Activated CD8-positive, alpha-beta memory T cell treated with anti-CD3 and anti-CD28 coated beads, Interleukin-2, amount 50 U/mL, for 24 hours (primary cell): ENCODE data around the gene DLG1.
"Not testable (repeated sequence)": the region's sequence is repeated elsewhere in the genome, so short reads cannot be mapped to it uniquely, and the experiment has no call there.

Experiments used
- DNase-seq: peaks from one replicate; pipeline ENCODE4 v3.0.0-alpha.2; 2020; ENCODE audit errors: extremely low read depth

DLG1 gene

DNA sequence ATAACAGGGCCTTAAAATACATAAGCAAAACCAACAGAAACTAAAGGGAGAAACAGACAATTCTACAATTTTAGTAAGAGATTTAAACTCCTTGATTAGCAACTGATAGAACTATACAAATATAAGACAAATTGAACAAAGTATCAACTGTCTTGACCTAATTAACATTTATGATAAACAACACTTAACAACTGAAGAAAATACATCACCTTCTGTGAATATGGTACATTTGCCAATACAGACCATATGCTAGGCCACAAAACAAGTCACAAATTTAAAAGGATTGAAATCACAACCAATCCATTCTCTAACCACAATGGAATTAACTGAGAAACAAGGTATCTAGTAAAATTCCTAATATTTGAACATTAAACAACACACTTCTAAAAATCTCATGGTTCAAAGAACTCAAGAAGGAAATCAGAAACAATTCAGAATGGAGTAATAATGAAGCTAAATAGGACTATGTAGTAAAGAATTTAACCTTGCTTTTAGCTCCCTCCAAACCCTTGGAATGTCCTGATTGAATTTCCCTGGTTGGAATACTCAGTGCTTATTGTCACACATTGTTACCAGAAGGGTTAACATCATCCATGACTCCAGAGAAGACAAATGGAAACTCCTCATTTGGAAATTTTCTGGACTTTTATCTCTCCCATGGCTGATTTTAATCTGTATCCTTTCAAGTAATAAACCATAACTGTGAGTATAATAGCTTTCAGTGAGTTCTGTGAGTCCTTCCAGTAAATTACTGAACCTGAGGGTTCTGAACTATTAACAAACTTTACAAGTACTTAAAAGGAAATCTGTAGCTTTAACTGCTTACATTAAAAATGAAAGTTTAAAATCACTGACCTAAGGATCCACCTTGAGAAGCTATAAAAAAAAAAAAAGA lies 88.8 kb downstream of the DLG1 start:
- no peak for DNase-seq

DNA sequence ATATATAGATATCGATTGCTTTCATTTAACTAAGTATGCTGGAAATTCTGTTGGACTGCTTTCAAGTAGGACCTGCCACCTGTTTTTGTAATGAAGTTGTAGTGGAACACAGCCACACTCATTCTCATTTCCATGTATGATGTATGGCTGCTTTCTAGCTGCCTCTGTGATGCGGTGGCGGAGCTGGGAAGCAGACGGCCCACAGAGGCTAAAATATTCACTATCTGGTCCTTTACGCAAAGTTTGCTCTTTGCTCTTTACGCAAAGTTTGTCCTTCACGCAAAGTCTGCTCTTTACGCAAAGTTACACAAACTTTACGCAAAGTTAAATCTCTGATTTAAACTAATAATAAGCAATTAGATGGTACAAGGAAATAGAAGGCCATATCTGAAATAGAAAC lies 91.5 kb downstream of the DLG1 start:
- DNase-seq = no peak

DNA sequence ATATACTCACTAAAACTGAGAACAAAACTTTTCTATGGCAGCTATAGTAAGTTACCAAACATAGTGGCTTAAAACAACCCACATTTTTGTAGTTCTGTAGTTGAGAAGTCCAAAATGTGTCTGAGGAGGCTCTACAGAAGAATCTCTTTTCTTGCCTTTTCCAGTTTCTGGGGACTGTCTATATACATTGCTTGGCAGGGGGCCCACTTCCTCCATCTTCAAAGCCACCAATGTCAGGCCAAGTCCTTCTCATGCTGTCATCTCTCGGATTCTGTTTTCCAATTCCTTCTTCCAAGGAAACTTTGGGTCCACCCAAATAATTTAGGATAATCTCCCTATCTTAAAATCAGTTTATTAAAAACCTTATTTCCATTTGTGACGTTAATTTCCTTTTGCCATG lies 92.7 kb downstream of the DLG1 start:
- DNase-seq = no peak

DNA sequence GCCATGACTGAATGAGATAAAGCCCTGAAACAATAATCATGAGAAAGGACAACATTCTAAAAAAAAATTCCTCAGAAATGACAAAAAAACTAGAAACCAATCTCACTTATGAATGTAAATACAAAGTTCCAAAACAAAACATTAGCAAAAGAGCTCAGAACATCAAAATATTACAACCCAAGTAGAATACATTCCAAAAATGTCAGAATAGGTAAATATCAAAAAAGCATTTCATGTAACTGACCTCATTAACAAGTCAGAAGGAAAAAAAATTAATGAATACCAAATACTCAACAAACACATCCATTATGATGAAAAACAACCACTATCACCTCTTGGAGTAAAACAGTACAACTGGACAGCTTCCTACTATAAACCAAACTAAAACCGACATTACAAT lies 93.1 kb downstream of the DLG1 start:
- DNase-seq = no peak

DNA sequence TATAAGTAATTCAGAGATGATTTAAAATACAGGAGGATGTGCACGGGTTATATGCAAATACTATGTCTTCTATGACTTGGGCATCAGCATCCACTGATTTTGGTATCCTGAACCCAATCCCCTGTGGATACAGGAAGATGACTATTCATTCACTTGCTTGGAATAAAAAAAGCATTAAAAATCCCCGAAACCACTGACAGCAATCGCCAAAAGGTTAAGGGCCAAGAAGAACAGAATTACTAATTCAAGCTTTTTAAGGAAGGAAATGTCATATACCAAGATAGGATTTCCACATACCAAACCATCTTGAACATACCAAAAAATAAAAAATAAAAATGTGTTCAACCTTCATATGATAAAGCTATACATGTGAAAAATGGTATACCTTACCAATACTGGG lies 93.7 kb downstream of the DLG1 start:
- no peak for DNase-seq

DNA sequence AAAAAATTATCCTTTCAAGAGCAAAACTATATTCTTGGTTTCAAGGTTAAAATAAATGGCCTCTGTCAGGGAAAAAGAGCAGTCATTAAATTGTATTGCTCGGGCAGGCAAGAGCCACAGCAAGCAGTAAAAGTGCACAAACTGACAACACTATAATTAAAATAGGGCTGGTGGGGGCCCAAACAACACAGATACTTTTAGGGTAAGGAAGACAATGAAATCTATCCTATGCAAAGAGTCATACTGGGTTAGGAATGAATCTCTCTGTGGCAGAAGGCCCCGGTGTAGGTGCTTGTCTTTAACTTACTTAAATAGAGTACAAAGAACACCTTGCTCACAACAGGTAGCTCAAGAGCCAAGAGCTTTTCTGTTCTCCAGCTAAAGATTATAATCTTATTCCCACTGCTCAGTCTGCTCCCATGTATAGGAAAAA lies 94.7 kb downstream of the DLG1 start:
- DNase-seq = no peak

DNA sequence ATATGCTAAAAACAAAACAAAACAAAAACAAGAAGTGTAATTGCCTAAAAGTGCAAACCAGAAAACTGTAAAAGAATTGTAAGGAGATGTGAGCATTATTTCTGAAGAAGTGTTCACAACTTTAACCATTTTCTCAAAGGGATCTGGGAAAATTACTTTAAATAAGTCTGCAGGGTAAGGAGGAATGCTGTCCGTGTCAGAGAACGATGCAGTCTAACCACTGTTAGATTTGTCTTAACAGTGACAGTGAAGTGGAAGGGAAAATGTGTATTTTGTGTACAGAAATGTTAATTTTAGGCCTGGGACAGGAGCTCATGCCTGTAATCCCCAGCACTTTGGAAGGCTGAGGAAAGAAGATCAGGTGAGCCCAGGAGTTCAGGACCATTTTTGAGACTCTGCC lies 95.7 kb downstream of the DLG1 start:
- no peak for DNase-seq

DNA sequence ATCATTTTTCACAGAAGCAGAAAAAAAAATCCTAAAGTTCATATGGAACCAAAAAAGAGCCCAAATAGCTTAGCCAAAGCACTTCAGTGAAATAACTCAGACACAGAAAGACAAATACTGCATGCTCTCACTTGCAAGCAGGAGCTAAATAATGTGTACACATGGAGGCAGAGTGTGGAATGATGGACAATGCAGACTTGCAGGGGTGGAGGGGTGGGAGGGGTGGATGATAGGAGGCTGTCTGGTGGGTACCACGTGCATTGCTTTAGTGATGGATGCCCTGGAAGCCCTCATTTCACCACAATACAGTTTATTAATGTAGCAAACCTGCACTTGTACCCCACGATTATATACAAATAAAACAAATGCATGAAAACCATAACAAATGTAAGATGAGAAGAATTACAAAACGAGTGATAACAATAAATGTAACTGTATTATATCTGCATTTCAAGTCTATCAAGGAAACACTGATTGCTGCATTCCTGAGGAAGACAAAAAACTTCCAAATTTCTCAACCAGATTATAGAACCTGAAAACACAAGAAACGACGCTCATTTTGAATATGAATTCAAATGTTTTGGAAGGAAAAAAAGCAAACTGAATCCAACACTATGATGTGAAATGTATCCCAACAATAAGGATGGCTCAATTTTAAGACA lies 96.5 kb downstream of the DLG1 start:
- DNase-seq = no peak

DNA sequence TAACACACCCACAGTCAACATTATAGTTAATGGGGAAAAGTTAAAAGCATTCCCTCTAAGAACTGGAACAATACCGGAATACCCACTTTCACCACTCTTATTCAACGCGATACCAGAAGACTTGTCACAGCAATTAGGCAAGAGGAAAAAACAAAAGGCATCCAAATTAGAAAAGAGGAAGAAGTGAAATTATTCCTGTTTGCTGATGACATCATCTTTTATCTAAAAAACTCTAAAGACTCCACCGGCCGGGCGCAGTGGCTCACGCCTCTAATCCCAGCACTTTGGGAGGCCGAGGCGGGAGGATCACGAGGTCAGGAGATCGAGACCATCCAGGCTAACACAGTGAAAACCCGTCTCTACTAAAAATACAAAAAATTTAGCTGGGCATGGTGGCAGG lies 97.6 kb downstream of the DLG1 start:
- DNase-seq = not testable (repeated sequence)

DNA sequence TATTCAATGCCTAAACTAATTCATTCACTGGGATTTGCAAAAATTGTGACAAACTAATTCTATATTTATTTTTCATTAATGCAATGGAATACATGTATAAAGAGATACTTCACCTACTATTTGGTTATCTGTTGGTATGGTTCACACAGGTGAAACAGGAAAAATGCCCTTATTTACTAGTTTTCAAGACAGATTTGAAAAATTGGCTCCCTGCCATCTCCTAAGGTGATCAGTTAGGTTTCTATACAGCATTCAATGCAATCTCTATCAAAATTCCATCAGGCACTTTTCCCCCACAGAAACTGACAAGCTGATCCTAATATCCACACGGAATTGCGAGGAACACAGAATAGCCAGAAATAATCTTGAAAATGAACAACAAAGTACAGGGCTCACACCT lies 101.1 kb downstream of the DLG1 start:
- no peak for DNase-seq

DNA sequence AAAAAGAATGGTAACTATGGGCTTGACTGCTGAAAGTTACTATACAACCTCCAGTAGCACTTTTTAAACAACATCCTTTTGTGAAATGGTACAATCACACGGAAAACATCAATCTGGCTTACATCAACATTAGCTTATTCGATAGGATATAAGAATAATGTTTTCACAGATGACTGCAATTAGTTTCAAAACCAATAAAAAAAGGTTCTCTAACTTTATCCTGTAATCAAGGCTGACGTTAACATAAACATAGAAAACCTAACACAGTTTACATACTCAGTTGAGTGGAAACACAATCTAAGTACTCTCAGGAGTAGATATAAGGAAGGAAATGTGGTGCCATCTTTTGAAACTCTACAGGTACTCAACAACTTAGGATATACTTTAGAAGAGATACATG lies 102.2 kb downstream of the DLG1 start:
- no peak for DNase-seq

DNA sequence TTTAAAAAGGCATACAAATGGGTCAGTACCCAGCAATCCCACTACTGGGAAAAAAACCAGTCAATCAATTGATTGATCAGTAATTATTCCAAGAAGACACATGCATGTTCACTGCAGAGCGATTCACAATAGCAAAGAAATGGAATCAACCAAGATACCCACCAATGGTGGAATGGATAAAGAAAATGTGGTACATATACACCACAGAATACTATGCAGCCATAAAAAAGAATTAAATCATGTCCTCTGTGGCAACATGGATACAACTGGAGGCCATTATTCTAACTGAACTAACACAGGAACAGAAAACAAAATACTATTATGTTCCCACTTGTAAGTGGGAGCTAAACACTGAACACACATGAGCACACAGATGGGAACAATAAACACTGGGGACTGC lies 103.1 kb downstream of the DLG1 start:
- DNase-seq = no peak

DNA sequence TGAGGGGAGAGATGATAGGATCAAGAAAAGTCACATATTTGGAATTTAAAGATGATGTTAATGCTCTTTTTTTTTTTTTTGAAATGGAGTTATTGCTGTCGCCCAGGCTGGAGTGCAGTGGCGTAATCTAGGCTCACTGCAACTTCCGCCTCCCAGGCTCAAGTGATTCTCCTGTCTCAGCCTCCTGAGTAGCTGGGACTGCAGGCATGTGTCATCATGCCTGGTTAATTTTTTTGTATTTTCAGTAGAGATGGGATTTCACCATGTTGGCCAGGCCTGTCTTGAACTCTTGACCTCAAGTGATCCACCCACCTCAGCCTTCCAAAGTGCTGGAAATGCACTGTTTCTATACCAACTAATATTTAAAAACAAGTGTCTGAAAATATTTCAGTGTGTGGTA lies 104.7 kb downstream of the DLG1 start:
- DNase-seq = not testable (repeated sequence)

DNA sequence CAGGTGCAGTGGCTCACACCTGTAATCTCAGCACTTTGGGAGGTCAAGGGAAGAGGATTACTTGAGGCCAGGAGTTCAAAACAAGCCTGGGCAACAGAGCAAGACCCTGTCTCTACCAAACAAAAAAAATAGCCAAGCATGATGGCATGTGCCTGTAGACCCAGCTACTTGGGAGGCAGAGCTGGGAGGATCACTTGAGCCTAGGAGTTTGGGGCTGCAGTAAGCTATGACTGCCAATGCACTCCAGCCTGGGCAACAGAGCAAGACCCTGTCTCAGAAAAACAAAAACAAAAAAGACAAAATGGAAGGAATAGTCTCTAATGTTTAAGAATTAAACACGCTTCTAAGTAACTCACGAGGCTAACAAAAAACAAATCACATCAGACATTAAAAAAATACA lies 106.5 kb downstream of the DLG1 start:
- DNase-seq = no peak

DNA sequence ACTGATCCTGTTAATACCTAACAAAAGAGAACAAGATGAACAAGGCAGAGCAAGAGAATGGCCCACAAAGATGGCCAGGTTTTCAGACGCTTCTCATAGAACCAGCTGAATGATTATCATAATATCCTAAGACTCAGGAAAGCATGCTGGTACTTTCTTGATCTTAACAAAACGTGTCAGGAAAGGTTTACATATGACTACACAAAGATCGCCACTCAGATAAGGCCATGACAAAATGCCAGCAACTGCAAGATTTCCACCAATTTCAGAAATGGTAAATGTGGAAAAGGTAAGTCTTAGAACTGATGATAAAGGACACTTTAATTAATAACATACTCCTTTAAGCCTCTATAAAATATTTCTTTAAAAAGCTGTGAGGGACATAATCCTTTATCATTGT lies 108.8 kb downstream of the DLG1 start:
- DNase-seq = no peak

DNA sequence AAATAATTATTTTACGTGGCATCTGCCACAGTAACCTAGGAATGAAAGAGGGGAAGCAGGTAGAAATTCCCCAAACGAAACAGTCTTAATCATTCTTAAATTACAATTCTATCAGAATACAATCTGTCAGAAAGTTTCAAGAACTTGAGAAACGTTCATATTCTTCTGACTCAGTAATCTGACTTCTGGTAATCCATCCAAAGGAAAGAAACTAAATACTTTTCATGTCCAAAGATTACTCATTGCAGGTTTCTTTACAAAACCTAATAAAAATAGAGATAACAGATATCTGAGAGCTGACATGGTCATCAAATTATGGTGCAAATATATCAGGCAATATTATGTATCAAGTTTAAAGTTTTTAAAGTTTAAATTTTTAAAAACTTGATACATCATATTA lies 109.4 kb downstream of the DLG1 start:
- no peak for DNase-seq

DNA sequence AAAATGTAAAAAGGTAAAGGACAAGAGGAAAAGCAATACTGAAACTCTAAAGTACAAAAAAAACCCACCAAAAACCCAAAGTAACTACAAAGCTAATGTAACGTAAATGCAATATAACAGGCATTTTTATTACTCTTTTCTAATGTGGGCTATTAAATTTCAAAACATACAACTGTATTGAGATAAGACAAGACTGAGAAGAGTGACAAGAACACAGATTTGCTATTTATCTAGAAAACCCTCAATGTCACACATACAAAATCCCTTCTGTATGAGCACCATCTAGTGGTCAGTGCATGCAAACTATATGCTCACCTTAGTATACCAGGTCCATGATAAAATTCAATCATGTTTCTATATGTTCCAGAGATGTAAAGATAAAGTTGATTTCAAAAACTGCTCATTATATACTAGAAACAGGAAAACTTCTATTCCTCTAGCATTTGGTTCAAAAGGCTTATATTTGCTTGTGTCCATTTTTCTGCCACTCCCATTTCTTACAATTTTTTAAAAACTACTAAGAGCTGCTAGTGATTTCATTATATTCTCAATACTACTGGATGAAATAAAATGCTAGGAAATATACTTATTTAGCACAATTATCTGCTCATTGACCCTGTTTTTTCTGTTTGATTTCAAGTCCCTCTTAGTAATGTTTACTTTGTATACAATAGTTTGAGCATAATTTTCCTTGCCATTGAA lies 111.4 kb downstream of the DLG1 start:
- no peak for DNase-seq

DNA sequence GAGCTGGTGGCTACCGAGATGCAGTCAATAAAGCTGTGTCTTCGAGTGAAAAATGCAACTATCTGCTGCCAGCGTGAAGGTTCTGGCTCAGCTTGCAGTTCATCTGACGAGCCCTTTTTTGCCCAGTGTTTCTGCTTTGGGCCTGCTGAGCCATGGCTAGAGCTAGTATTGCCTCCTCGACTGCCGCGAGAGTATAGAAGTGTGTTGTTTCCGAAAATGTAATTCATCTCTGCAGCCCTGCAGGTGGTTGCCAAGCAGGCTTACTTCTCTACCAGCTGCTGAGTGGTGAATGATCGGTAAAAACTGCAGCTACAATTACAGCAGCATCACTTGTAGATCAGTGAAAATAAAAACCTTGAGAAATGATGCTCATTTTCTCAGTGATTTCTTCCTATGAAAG lies 114.8 kb downstream of the DLG1 start:
- no peak for DNase-seq

DNA sequence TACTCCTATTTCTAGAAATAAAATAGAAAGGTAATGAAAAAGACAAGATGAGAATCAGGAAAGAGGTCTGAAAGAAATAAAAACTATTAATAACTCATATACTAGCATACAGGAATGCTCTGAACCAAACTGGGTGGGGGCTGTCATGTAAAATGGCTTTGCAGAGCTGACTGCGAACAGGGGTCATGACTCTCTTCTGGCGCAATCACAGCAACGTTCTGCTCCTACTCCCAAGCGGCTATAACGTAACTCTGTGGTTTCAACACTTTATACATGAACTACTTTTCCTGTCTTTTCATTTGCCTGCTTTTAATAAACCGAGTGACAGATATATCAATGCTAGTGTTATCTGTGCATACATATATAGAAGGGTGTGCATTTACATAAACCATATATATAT lies 116.7 kb downstream of the DLG1 start:
- DNase-seq = no peak

DNA sequence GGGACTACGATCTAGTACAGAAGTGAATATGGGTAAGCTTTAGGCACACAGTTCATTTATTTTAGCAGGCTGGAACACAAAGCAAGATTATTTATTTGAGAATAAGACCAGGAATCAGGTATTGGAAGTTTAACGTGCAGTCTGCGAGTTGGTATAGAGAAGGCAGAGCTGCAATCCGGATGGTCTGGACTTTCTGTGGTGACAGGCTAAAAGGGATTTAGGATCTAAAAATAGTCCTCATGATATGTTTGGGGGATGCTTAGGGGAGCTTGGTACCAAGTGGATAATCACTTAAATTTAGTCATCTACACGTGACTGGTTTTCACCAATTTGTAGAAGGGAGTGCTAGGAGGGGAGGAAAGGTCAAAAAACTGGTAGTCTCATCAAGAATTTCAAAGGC lies 119.4 kb downstream of the DLG1 start:
- DNase-seq = no peak

DNA sequence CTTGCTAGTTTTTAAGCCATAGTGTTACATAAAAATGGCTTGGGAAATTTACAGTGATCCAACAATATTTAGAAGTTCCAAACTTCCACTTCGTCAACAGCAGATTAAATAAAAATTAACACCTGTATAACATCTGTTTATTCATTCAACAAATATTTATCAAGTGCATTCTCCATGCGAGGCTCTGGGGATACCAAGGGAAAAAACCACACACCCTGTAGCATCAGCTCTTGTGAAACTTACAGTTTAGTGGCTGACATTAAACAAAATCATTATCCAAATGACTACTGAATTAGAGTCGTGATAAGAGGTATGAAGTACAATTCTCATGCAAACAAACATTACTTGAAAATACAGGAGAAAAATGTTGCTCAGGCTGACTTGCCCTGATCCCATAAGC lies 122.9 kb downstream of the DLG1 start:
- DNase-seq = no peak

DNA sequence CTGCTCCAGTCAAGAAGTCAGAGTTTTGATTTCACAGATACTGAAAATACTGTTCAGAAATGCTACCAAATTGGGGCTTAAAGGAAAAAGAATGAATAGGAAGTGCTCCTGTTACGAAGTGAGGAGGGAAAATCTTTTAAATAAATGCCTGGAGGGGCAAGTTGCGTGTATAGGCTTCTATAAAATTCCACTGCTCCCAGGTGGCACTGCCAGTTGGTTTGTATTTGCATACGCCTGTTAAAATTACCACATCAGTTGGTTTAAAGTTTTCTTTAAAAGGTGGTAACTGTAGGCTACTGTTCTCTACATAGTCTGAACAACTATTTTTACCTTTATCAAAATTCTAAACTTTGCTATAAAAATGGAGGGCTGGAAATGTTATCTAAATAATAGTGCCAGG lies 123.5 kb downstream of the DLG1 start:
- DNase-seq = no peak

DNA sequence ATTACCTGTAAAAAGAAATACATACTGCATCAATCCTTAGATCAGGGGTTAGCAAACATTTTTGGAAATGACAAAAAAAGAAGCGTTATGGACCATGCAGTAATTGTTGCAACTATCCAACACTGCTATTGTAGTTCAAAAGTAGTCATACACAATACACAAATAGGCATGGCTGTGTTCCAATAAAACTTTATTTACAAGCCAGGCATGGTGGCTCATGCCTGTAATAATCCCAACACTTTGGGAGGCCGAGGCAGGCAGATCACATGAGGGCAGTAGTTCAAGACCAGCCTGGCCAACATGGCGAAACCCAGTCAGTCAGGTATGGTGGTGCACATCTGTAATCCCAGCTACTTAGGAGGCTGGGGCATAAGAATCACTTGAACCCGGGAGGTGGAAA lies 124.8 kb downstream of the DLG1 start:
- no peak for DNase-seq
